Neural crest cell (in vitro differentiated cells): ENCODE data around the gene FCRL5. TPM values are rescaled to one million over a fixed set of nuclear protein-coding genes. Genes with fewer than 3 reads are reported as not detected.

ENCODE experiments used
- DNase-seq: peaks from one replicate; pipeline ENCODE4 v3.0.0; 2021; ENCODE audit warnings: low read depth, mixed read lengths, low spot score
- H3K27ac Mint-ChIP-seq: one replicate; pipeline ENCODE4 v1.8.0; 2021; ENCODE audit warnings: mild to moderate bottlenecking, mixed read lengths; ENCODE audit not compliant: unreplicated experiment
- H3K27me3 Mint-ChIP-seq: 2 replicates; pipeline ENCODE4 v1.8.0; 2021; ENCODE audit warnings: low read depth, mild to moderate bottlenecking, mixed read lengths
- H3K36me3 Mint-ChIP-seq: 2 replicates; pipeline ENCODE4 v1.8.0; 2021; ENCODE audit warnings: low read depth, mild to moderate bottlenecking, mixed read lengths
- H3K4me1 Mint-ChIP-seq: 2 replicates; pipeline ENCODE4 v1.8.0; 2021; ENCODE audit warnings: mixed read lengths
- H3K4me3 Mint-ChIP-seq: one replicate; pipeline ENCODE4 v1.8.0; 2021; ENCODE audit warnings: mild to moderate bottlenecking, mixed read lengths
- H3K9me3 Mint-ChIP-seq: 2 replicates; pipeline ENCODE4 v1.8.0; 2021; ENCODE audit warnings: mixed read lengths
- total RNA-seq: library from RNA; stranded (reverse); gene quantifications from 2 replicates; pipeline ENCODE4 v1.2.1, GENCODE V29; 2021
- TF ChIP-seq, protein P1 (sequence below): fragments of 200-600 bp; sonication (generic); conservative IDR thresholded peaks from 2 replicates; pipeline ENCODE4 v1.5.0; 2021; ENCODE audit warnings: antibody characterized with exemption, mild to moderate bottlenecking

The FCRL5 gene
- total RNA-seq, 1 donor from 2014 or later, result not detected

DNA sequence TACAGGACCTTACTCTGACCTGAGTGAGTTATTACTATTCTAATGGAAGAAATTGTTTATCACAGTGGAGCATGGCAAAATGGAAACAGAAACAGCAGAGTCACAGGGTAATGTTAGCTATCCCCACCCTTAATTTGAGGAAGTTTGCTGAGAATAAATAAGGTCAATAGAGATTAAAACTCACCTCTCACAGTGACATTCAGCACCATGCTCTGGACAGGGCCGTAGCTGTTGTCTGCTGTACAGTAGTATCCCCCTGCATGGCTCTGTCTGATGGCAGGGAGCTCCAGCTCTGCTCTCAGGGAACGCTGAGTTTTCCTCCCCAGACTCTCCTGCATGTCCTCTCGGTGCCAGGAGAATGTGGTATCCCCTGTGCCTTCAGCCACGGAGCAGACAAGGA, 33.7 kb upstream of the FCRL5 start:
- H3K9me3 Mint-ChIP-seq, result no peaks in the 10 kb centered on the region
- peaks cover 36% of the 10 kb centered on the region for H3K27me3 Mint-ChIP-seq
- TF ChIP-seq, protein P1, sequence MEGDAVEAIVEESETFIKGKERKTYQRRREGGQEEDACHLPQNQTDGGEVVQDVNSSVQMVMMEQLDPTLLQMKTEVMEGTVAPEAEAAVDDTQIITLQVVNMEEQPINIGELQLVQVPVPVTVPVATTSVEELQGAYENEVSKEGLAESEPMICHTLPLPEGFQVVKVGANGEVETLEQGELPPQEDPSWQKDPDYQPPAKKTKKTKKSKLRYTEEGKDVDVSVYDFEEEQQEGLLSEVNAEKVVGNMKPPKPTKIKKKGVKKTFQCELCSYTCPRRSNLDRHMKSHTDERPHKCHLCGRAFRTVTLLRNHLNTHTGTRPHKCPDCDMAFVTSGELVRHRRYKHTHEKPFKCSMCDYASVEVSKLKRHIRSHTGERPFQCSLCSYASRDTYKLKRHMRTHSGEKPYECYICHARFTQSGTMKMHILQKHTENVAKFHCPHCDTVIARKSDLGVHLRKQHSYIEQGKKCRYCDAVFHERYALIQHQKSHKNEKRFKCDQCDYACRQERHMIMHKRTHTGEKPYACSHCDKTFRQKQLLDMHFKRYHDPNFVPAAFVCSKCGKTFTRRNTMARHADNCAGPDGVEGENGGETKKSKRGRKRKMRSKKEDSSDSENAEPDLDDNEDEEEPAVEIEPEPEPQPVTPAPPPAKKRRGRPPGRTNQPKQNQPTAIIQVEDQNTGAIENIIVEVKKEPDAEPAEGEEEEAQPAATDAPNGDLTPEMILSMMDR, result no peak
- H3K4me1 Mint-ChIP-seq, result peaks cover 4% of the 10 kb centered on the region
- no peak for DNase-seq
- H3K4me3 Mint-ChIP-seq, result no peak overlapping the region
- no peaks in the 10 kb centered on the region for H3K36me3 Mint-ChIP-seq
- no peak overlapping the region for H3K27ac Mint-ChIP-seq

DNA sequence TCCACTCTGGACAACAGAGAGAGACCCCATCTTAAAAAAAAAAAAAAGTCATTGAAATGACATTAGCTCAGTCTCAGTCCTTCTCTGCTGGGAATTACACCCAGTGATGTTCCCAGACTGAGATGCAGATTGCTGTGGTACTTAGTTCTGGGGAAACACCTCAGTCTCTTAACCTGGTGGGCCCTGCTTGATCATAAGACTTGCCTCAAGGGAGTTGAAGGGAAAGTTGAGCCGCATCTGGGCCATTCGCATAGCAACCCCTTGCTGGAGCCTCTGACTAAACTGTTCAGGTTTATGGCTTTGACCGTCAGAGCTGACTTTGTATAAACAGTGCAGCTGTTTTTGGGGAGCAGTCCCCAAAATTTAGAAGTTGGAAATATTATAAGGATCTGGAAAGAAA, 32.2 kb upstream of the FCRL5 start:
- DNase-seq, result no peak
- Mint-ChIP-seq H3K4me3 (no peak overlapping the region), H3K4me1 (peaks cover 4% of the 10 kb centered on the region), H3K36me3 (no peaks in the 10 kb centered on the region), H3K9me3 (no peaks in the 10 kb centered on the region), H3K27ac (no peak overlapping the region), H3K27me3 (peaks cover 30% of the 10 kb centered on the region)
- TF ChIP-seq, protein P1, result no peak

DNA sequence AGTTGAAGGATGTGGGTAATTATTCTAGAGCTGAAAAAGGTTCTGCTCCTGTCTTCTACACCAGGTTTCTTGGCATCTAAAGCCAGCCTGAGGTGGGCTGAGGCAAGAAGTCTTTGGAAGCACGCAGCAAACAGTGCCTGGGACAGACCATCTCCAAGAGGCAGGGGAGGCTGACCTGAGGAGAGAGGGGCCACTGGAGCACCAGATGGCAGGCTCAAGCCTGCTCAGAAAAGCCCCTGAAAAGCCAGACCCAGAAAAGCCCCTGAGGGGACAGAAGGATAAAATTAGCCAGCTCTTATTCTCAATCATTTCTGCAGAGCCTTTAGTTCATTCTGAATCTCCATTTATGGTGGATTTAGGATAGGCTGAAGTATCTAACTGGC, 28.5 kb upstream of the FCRL5 start:
- H3K9me3 Mint-ChIP-seq, result no peaks in the 10 kb centered on the region
- H3K36me3 Mint-ChIP-seq, result no peaks in the 10 kb centered on the region
- TF ChIP-seq, protein P1, result no peak
- no peak overlapping the region for H3K27ac Mint-ChIP-seq
- H3K4me3 Mint-ChIP-seq, result no peak overlapping the region
- peaks cover 27% of the 10 kb centered on the region for H3K27me3 Mint-ChIP-seq
- H3K4me1 Mint-ChIP-seq, result no peaks in the 10 kb centered on the region
- no peak for DNase-seq

DNA sequence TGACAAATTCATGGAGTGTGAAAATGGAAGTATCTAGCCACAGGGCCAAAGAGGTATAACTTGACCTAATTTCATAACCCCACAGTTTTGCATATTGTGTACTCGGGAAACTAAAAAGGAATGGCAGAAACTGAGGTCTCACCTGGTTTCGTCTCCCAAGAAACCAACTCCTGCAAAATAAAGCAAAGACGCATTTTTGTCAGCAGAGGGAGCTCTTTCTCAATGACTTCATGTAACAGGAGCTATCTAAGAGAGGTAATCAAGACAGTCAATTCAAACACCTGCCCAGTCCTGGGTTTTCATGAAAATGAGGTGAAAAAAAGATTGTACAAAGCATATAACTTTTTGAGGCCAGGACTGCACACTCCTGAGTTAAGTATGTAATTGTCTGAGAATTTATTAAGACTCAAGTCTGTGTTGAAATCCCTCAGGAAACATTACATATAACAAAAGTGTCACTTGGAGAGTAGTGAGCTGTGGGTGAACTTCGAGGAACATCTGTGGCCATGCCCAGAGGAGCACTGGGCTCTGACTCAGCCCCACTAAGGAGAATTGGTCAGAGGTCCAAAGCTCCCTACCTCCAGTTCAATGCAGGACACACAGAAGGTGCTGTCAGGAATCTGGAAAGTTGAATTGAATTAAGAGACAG, 28.0 kb upstream of the FCRL5 start:
- H3K4me1 Mint-ChIP-seq, result no peaks in the 10 kb centered on the region
- H3K4me3 Mint-ChIP-seq, result no peak overlapping the region
- H3K9me3 Mint-ChIP-seq, result no peaks in the 10 kb centered on the region
- H3K36me3 Mint-ChIP-seq, result no peaks in the 10 kb centered on the region
- peak; percentile 23 for DNase-seq
- TF ChIP-seq, protein P1, result peak; percentile 86
- no peak overlapping the region for H3K27ac Mint-ChIP-seq
- peaks cover 24% of the 10 kb centered on the region for H3K27me3 Mint-ChIP-seq

DNA sequence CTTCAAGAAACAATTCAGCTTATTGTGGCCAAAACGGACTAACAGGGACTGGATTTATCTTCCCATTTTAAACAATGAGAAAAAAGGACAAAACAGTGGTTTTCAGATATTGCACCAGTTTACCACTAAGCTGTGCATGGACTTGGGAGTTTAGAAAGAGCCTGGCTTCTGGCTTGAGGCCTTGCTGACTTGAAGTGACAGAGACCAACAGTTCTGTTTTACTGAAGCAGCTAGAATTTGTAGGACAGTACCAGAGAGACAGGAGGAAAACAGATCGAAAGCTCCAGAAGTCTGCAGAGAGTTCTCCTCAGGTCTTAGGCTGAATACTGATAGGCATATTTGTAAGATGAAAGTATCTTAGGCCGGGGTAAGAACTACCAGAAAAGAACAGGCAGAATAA, 25.1 kb upstream of the FCRL5 start:
- TF ChIP-seq, protein P1, result no peak
- Mint-ChIP-seq H3K4me1 (no peaks in the 10 kb centered on the region), H3K4me3 (no peak overlapping the region), H3K27ac (no peak overlapping the region), H3K27me3 (peaks cover 22% of the 10 kb centered on the region), H3K9me3 (no peaks in the 10 kb centered on the region), H3K36me3 (no peaks in the 10 kb centered on the region)
- no peak for DNase-seq
